Stimulated activated effector memory CD8-positive, alpha-beta T cell treated with anti-CD3 and anti-CD28 coated beads, Interleukin-12 subunit alpha, Interleukin-12 subunit beta, amount 100 ng/mL, for 72 hours (primary cell): ENCODE measurements around the gene SLC5A11.
A peak's percentile ranks its signal among the peaks of the same experiment; 100 is the strongest.
"Not testable (repeated sequence)": the region's sequence is repeated elsewhere in the genome, so short reads cannot be mapped to it uniquely, and the experiment has no call there.

ENCODE experiments used
- ATAC-seq: fragments of 150-1000 bp; cut with Tn5 transposase; 2 replicates; pipeline ENCODE4 v1.10.0; 2021
- DNase-seq, 2 donors: peaks; one replicate each; pipeline ENCODE4 v3.0.0; 2021 to 2022; ENCODE audit warnings: low spot score in 2 of 2
- H3K27ac Mint-ChIP-seq: one replicate; pipeline ENCODE4 v1.8.0; 2022; ENCODE audit warnings: mild to moderate bottlenecking, mixed read lengths
- H3K36me3 Mint-ChIP-seq: one replicate; pipeline ENCODE4 v1.8.0; 2022; ENCODE audit warnings: mild to moderate bottlenecking, mixed read lengths
- H3K4me1 Mint-ChIP-seq: one replicate; pipeline ENCODE4 v1.8.0; 2022; ENCODE audit warnings: mixed read lengths
- H3K4me3 Mint-ChIP-seq: one replicate; pipeline ENCODE4 v1.8.0; 2022; ENCODE audit warnings: mild to moderate bottlenecking, mixed read lengths
- H3K9me3 Mint-ChIP-seq: one replicate; pipeline ENCODE4 v1.8.0; 2022; ENCODE audit warnings: mixed read lengths

The SLC5A11 gene

DNA sequence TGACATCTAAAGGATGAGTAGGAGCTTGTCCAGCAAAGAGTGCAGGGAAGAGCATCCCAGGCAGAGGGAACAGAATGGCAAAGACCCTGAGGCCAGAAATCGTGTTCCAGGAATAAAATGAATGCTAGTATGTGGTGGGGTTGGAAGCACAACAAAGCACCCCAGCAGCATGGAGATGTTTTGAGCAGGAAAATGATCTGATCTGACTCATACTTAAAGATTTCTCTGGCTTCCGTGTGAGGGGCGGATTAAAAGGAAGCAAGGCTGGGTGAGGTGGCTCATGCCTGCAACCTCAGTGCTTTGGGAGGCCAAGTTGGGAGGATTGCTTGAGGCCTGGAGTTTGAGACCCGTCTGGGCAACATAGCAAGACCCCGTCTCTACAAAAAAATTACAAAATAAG lies 2.3 kb downstream of the SLC5A11 start:
- Mint-ChIP-seq H3K4me3 (no peak overlapping the region), H3K27ac (no peak overlapping the region), H3K36me3 (peaks cover 8% of the 10 kb centered on the region), H3K9me3 (no peaks in the 10 kb centered on the region), H3K4me1 (peaks cover 23% of the 10 kb centered on the region)
- ATAC-seq: no peak
- no peak for DNase-seq

DNA sequence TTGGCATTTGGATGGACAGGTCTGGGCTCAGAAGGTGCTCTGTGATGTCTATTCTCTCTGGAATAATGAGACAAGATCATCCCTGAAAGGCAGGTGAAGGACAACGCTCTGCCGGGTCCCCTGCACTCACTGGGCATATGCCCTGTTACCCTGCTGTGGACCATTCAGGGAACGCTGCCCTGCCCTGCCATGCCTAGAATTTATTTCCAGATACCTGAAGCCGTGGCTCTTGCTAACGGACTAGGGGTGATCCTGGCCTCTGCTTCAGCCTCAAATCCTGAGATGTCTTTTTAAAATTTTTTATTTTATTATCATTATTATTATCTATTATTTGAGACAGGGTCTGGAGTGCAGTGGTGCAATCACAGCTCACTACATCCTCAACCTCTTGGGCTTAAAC lies 3.9 kb downstream of the SLC5A11 start:
- ATAC-seq: no peak

DNA sequence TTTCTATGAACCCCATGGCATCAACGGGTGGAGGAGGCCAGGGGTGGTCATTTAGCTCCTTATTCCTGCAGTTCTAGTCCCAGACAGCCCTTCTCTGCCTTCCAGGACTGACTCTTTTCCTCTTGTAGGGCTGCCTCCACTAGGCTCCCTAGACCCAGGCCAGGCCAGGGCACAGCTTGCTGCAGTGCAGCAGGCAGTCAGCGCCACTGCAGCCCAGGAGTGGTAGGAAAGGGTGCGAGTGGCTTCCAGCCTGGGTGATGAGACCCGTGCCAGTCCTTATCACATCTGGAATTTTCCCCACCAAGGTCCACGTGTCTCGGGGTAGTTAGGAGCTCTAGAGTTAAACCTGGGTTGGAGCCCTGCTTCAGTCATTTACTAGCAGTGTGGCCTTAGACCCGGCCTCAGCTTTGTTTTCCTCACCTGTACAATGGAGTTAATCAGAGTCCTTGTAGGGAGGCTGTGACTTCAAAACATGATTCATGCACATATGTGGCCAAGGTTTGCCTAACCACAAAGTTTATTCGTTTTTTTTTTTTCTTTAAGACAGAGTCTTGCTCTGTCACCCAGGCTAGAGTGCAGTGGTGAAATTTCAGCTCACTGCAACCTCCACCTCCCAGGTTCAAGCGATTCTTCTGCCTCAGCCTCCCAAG lies 4.7 kb downstream of the SLC5A11 start:
- Mint-ChIP-seq H3K9me3 (no peaks in the 10 kb centered on the region), H3K36me3 (peaks cover 8% of the 10 kb centered on the region), H3K27ac (no peak overlapping the region), H3K4me1 (peaks cover 17% of the 10 kb centered on the region), H3K4me3 (no peak overlapping the region)
- peak in 1 of 2 donors; percentile 59 for DNase-seq
- peak; percentile 76 for ATAC-seq

More for the DNA sequence above, 3.9 kb downstream of the SLC5A11 start:
- DNase-seq: no peak
- Mint-ChIP-seq H3K27ac (no peak overlapping the region), H3K4me3 (no peak overlapping the region), H3K9me3 (no peaks in the 10 kb centered on the region), H3K4me1 (peaks cover 18% of the 10 kb centered on the region), H3K36me3 (peaks cover 8% of the 10 kb centered on the region)

GRCh38 chr16:24851700-24852099 lies 5.9 kb downstream of the SLC5A11 start:
- Mint-ChIP-seq H3K9me3 (no peaks in the 10 kb centered on the region), H3K4me3 (peak overlapping the region; percentile 30), H3K27ac (peak overlapping the region; percentile 23), H3K4me1 (peaks cover 17% of the 10 kb centered on the region), H3K36me3 (peaks cover 8% of the 10 kb centered on the region)
- ATAC-seq (peak; percentile 92), DNase-seq (no peak)

- Mint-ChIP-seq H3K9me3 (no peaks in the 10 kb centered on the region), H3K36me3 (peaks cover 8% of the 10 kb centered on the region), H3K4me3 (peak overlapping the region; percentile 30), H3K27ac (peak overlapping the region; percentile 23), H3K4me1 (peaks cover 17% of the 10 kb centered on the region)
- no peak for DNase-seq
- no peak for ATAC-seq
Observed at GRCh38 chr16:24852281-24852721, 6.5 kb downstream of the SLC5A11 start.

GRCh38 chr16:24853169-24853824 lies 7.5 kb downstream of the SLC5A11 start:
- peaks cover 17% of the 10 kb centered on the region for H3K4me1 Mint-ChIP-seq
- no peaks in the 10 kb centered on the region for H3K9me3 Mint-ChIP-seq
- DNase-seq (no peak), ATAC-seq (no peak)
- H3K27ac Mint-ChIP-seq: no peak overlapping the region
- no peak overlapping the region for H3K4me3 Mint-ChIP-seq
- peaks cover 8% of the 10 kb centered on the region for H3K36me3 Mint-ChIP-seq

DNA sequence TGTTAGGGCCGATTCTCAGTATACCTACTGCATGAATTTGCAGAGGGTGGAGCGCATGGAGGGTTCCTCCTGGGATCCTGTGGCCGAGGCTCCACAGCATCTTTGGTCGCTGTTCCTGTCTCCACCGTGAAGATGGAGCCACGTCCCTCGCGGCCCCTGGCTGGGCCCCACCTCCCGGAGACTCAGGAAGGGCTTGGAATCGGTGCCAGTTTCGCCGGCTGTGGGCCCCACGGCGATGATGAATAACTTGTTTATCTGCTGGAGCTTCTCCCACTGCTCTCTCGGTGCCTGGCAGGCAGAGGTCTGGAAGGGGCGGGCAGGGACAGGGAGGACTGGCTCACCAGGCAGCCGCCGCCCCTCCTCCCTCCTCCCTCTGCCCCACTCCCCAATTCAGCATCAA lies 8.1 kb downstream of the SLC5A11 start:
- no peak for DNase-seq
- Mint-ChIP-seq H3K4me1 (peaks cover 21% of the 10 kb centered on the region), H3K27ac (no peak overlapping the region), H3K36me3 (peaks cover 8% of the 10 kb centered on the region), H3K4me3 (no peak overlapping the region), H3K9me3 (no peaks in the 10 kb centered on the region)
- no peak for ATAC-seq

- Mint-ChIP-seq H3K4me1 (peaks cover 21% of the 10 kb centered on the region), H3K36me3 (peaks cover 8% of the 10 kb centered on the region), H3K9me3 (no peaks in the 10 kb centered on the region), H3K27ac (no peak overlapping the region), H3K4me3 (no peak overlapping the region)
- ATAC-seq (no peak), DNase-seq (no peak)
Observed at GRCh38 chr16:24854607-24855171, 8.9 kb downstream of the SLC5A11 start.

- Mint-ChIP-seq H3K27ac (no peak overlapping the region), H3K9me3 (no peaks in the 10 kb centered on the region), H3K4me1 (peaks cover 15% of the 10 kb centered on the region), H3K36me3 (peaks cover 8% of the 10 kb centered on the region), H3K4me3 (no peak overlapping the region)
- ATAC-seq (no peak), DNase-seq (no peak)
Observed at GRCh38 chr16:24855678-24856077, 9.9 kb downstream of the SLC5A11 start.

DNA sequence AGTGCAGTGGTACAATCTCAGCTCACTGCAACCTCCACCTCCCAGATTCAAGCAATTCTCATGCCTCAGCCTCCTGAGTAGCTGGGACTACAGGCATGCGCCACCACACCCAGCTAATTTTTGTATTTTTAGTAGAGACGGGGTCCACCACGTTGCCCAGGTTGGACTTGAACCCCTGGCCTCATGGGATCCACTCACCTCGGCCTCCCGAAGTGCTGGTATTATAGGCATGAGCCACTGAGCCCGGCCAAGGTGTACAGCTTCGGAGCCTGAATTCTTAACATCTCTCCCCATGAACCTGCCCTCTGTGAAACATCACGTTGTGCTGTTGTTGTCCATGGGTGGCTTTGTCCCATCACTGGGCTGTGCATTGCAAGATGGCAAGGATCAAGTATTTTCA lies 11.1 kb downstream of the SLC5A11 start:
- H3K9me3 Mint-ChIP-seq, H3K4me1 Mint-ChIP-seq, H3K4me3 Mint-ChIP-seq, H3K36me3 Mint-ChIP-seq, H3K27ac Mint-ChIP-seq, DNase-seq, ATAC-seq: not testable (repeated sequence)

DNA sequence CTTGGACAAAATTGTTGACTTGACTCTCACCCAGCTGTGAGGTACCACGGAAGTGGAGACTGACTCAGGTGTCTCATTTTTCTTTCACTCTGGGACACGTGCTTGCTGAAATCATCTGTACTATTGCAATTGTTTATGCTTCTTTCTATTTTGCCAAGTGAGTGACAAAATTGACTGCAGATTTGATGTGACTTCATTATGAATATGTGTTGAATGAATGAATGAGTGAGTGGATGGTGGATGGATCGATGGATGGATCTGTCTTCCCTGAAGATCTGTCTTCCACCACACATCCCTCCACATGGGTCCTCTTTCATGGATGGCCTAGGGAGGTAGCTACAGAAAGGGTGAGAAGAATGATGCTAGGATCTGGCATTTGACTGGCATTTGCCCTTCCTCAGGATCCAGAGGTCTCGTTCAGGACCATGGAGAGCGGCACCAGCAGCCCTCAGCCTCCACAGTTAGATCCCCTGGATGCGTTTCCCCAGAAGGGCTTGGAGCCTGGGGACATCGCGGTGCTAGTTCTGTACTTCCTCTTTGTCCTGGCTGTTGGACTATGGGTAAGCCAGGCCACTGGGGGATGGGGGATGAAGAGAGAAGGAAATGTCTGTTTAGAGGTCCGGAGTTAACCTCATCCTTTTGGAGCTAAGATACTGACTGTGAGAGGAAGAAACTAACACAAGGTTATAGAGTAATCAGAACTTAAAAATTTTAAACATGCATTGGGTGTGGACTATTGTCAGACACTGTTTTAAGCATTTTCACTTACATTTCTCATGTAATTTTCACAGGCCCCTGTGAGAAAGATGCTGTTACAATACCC lies 12.7 kb downstream of the SLC5A11 start:
- Mint-ChIP-seq H3K9me3 (no peaks in the 10 kb centered on the region), H3K4me1 (peaks cover 4% of the 10 kb centered on the region), H3K36me3 (no peaks in the 10 kb centered on the region), H3K27ac (no peak overlapping the region), H3K4me3 (no peak overlapping the region)
- ATAC-seq: no peak
- DNase-seq: peak; percentile 36 to 61

- DNase-seq: no peak
- no peak overlapping the region for H3K27ac Mint-ChIP-seq
- no peak for ATAC-seq
- H3K9me3 Mint-ChIP-seq: peaks cover 14% of the 10 kb centered on the region
- H3K4me1 Mint-ChIP-seq: peaks cover 4% of the 10 kb centered on the region
- H3K36me3 Mint-ChIP-seq: no peaks in the 10 kb centered on the region
- no peak overlapping the region for H3K4me3 Mint-ChIP-seq
Observed at GRCh38 chr16:24861461-24861860, 15.7 kb downstream of the SLC5A11 start.

DNA sequence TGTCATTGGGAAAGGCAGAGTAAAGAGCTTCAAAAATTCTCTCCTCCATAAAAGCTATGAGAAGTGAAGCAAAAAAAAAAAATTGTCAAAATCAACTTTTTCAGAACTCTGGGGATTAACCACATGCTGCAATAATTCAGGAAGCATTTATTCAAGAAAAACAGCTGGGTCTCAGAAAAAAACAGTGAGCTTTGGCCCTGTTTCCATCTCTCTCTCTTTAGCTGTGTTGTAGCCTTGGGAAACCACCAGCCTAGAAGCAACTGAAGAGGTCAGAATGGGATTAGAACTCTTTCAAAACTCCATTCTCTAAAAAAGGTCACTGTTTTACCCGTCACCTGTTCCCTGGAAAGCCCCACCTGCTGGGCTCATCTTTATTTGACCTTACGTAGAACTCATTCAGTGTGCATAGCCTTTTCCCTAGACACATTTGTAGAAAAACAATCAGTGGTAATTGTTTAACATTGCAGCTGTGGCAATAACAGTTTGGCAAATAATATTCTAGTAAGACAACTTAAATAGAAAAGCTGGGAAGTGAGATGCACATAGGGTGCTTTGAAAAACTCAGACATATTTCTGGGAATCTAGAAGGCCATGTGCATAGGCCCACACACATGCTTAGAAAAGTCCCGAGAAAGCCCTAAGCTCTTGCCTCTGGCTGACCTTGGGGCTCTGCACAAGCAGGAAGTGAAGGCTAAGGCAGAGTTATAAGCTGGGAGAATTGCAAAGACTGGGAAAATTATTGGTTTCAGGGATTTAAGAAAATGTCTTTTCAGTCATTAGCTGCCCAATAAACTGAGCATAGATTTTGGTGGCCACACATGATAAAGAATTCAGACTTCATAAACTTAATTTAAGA lies 18.0 kb downstream of the SLC5A11 start:
- no peak for ATAC-seq

GRCh38 chr16:24869033-24869432 lies 23.3 kb downstream of the SLC5A11 start:
- ATAC-seq (no peak), DNase-seq (no peak)
- H3K9me3 Mint-ChIP-seq: peaks cover 10% of the 10 kb centered on the region
- no peak overlapping the region for H3K4me3 Mint-ChIP-seq
- no peaks in the 10 kb centered on the region for H3K4me1 Mint-ChIP-seq
- H3K27ac Mint-ChIP-seq: no peak overlapping the region
- H3K36me3 Mint-ChIP-seq: peaks cover 6% of the 10 kb centered on the region

More for the DNA sequence above, 18.0 kb downstream of the SLC5A11 start:
- Mint-ChIP-seq H3K4me3 (no peak overlapping the region), H3K36me3 (no peaks in the 10 kb centered on the region), H3K4me1 (no peaks in the 10 kb centered on the region), H3K27ac (no peak overlapping the region), H3K9me3 (peaks cover 14% of the 10 kb centered on the region)
- no peak for DNase-seq
